Vagina (tissue), 2 donors: ENCODE measurements around the gene DCUN1D2.

Experiments used
- POLR2A ChIP-seq, 2 donors: fragments of 450-650 bp; IDR thresholded peaks; one replicate each; pipeline ENCODE4 v1.6.1; 2017; ENCODE audit warnings: antibody characterized with exemption in 2 of 2, mild to moderate bottlenecking in 2 of 2, moderate library complexity in 2 of 2
- POLR2AphosphoS5 ChIP-seq, 2 donors: sonication (generic); formaldehyde crosslinking; IDR thresholded peaks; one replicate each; pipeline ENCODE4 v1.9.0; 2017; ENCODE audit warnings: antibody characterized with exemption in 2 of 2, mild to moderate bottlenecking in 2 of 2, low read depth in 1 of 2; ENCODE audit not compliant: insufficient read depth in 1 of 2
- TF ChIP-seq, protein P1 (sequence below), 3 experiments: fragments of 450-650 bp in 2 of 3; fragments of 200-600 bp in 1 of 3; sonication (generic) in 1 of 3; IDR thresholded peaks; one replicate each; pipeline ENCODE4 v1.5.1; 2017 to 2019; ENCODE audit warnings: antibody characterized with exemption in 3 of 3, mild to moderate bottlenecking in 2 of 3, moderate library complexity in 2 of 3

DNA sequence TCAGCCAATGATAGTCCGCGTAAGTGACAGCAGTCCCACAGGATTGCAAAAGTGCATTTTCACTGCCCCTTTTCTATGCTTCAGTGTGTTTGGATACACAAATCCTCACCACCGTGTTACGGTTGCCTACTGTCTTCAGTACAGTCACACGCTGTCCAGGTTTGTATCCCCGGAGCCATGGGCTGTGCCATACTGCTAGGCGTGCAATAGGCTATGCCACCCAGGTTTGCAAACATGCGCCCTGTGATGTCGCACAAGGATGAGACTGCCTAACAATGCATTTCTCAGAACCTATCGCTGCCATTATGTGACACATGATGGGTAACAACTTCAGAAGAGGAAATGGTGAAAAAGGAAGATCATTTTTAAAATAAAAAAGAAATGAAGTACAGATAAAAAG lies 20.4 kb downstream of the DCUN1D2 start:
- TF ChIP-seq, protein P1, sequence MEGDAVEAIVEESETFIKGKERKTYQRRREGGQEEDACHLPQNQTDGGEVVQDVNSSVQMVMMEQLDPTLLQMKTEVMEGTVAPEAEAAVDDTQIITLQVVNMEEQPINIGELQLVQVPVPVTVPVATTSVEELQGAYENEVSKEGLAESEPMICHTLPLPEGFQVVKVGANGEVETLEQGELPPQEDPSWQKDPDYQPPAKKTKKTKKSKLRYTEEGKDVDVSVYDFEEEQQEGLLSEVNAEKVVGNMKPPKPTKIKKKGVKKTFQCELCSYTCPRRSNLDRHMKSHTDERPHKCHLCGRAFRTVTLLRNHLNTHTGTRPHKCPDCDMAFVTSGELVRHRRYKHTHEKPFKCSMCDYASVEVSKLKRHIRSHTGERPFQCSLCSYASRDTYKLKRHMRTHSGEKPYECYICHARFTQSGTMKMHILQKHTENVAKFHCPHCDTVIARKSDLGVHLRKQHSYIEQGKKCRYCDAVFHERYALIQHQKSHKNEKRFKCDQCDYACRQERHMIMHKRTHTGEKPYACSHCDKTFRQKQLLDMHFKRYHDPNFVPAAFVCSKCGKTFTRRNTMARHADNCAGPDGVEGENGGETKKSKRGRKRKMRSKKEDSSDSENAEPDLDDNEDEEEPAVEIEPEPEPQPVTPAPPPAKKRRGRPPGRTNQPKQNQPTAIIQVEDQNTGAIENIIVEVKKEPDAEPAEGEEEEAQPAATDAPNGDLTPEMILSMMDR (IDR thresholded peaks at IDR 0.05): no peak
- TF ChIP-seq POLR2AphosphoS5 (IDR thresholded peaks at IDR 0.05; ENCODE audit: insufficient read depth in 1 of 2, low read depth in 1 of 2) (no peak), POLR2A (IDR thresholded peaks at IDR 0.05) (no peak)
